Fibroblast of the aortic adventitia (primary cell): ENCODE data around the gene P2RY4. TPM values are rescaled to one million over a fixed set of nuclear protein-coding genes. Genes with fewer than 3 reads are reported as not detected.
"Not testable (repeated sequence)": the region's sequence is repeated elsewhere in the genome, so short reads cannot be mapped to it uniquely, and the experiment has no call there.

Experiments
- DNase-seq: peaks from one replicate; pipeline ENCODE4 v3.0.0-alpha.2; 2010; ENCODE audit warnings: low read depth
- H3K4me3 ChIP-seq: 2 replicates; pipeline ENCODE4 v1.5.1; 2011; ENCODE audit warnings: low read depth, mild to moderate bottlenecking, control low read depth, low read length, moderate library complexity
- CTCF ChIP-seq: IDR thresholded peaks from 2 replicates; pipeline ENCODE4 v1.5.1; 2011; ENCODE audit warnings: mild to moderate bottlenecking, low read length, control low read depth, inconsistent platforms; ENCODE audit not compliant: insufficient read depth
- total RNA-seq: library from RNA; depleted of rRNA; stranded (reverse); fragments of >200 nt; gene quantifications from 2 replicates; pipeline ENCODE4 v1.2.3, GENCODE V29; 2012; ENCODE audit warnings: low replicate concordance

The P2RY4 gene
- total RNA-seq, 1 donor: 0.09 TPM

DNA sequence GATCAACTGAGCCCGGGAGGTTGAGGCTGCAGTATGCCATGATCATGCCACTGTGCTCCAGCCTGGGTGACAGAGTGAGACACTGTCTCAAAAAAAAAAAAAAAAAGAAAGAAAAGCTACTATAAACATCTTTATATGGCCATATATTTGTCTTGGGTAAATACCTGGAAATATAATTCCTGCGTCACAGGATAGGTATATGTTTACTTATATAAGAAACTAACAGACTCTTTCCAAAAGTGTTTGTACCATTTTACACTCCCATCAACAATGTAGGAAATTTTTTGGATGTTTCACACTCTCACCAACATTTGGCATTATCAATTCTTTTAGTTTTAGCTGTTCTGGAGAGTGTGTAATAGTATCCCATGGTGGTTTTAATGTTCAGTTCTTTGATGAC, 12.8 kb downstream of the P2RY4 start:
- no peak overlapping the region for H3K4me3 ChIP-seq
- no peak for TF ChIP-seq CTCF
- no peak for DNase-seq

GRCh38 chrX:70244881-70245280, 15.1 kb downstream of the P2RY4 start:
- DNase-seq: peak; percentile 46
- no peak overlapping the region for H3K4me3 ChIP-seq
- no peak for TF ChIP-seq CTCF

DNA sequence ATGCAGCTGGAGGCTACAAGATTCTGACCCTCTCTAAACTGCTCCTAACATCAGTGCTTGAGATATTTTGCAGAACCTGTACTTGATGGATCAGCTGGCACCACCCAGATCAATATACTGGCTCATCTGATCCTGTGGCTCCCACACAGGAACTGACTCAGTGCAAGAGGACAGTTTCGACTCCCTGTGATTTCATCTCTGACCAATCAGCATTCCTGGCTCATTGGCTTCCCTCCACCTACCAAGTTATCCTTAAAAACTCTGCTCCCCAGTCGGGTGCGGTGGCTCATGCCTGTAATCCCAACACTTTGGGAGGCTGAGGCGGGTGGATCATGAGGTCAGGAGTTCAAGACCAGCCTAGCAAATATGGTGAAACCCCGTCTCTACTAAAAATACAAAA, 16.4 kb downstream of the P2RY4 start:
- not testable (repeated sequence) for H3K4me3 ChIP-seq
- DNase-seq: peak; percentile 22

DNA sequence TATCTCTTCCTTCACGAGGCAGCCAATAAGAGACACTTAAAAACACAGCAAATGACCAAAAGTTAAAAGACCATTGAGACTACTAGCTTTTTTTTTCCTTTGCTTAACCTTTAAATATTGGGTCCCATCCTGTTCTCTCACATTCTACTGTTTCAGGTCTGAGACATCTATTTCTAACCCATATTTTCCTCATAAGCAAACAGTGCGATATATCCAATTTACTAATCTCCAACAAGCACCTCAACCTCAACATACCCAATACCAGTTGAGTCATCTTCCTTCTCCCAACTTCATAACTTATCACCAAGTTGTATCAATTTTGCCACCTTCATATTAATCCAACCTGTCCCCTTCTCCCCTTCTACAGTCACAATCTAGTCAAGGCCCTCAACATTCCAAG, 18.5 kb downstream of the P2RY4 start:
- no peak for TF ChIP-seq CTCF
- no peak overlapping the region for H3K4me3 ChIP-seq
- no peak for DNase-seq

DNA sequence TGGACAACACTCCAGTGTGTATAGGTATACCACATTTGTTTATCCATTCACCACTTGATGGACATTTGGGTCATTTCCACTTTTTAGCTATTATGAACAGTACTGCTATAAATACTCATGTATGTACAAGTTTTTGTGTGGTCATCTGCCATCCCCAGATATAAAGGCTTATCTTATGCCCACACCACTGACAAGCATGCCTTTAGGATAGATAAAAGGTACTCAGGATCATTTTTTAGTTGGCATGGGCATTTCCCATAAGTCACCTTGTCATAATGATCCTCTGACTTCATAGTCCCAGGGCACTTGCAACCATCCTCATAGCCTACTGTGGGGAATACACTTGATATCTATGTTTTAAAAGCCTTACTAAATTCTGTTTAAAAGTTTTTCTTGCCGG, 19.3 kb downstream of the P2RY4 start:
- TF ChIP-seq CTCF: no peak
- DNase-seq: no peak
- H3K4me3 ChIP-seq: no peak overlapping the region

GRCh38 chrX:70234355-70234754, 25.6 kb downstream of the P2RY4 start, which contains the start of gene AWAT1:
Gene AWAT1 (plus strand): TSS chrX:70234655. CDS start chrX:70234696, 41 bp downstream.
- no peak within 1 kb of the TSS for H3K4me3 ChIP-seq
- no peak for DNase-seq
- TF ChIP-seq CTCF: no peak

DNA sequence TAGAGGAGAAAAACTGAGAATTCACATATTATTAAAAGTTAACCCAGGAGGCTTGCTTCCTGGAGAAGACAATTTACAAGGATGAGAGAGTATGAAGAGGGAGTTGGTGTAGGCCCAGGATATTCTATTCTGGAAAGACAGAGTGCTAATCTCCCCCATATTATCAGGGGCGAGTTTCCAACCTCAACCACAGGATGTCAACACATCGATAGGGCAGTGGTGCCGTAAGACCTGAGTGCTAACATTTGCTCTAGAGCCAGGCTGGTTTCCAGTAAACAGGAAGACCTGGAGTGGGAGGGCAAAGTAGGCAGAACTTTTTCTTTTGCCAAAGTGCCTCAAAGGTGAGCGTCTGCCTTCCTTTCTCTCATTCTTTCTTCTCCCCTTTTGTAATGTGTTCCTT, 28.3 kb downstream of the P2RY4 start:
- no peak for TF ChIP-seq CTCF
- DNase-seq: no peak
- no peak overlapping the region for H3K4me3 ChIP-seq
